NCI-H2171 treated with DMSO at 0.1 percent for 48 hours (cell line): ENCODE measurements around the gene PIAS3.

Experiments
- DNase-seq: peaks from one replicate; lab custom pipeline; 2025; lab: John Stamatoyannopoulos, UW

The PIAS3 gene

DNA sequence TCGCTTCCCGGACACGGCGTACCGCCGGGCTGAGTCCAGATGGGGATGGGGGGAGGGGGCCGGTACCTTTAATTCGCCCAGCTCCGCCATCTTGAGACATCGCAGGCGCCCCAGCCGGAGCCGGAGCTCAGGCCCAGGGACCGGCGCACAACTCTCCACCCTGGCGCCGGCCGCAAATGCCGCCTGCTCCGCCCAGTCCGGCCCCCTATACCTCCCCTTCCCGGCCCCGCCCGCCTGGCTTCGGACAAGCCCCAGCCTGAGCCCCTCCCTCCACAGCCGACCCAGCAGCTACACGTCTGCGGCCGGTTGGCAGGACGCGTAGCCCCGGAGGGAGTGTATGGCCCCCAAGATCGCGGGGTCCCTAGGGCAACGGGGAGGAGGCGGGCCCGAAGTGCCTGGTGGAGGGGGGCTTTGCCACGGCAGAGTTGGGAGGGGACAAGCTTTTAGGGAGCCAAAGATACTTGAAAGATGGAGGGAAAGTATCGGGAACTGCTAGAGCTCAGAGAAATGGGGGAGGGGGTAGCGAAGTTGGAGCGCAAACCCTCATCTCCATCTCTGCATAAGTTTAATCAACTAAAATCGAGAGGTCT, at the start of gene PIAS3:
TSS of gene PIAS3 (minus strand) at position 181 of the 590 bp plus-strand sequence. CDS start at position 90, 91 bp downstream.
- peak; percentile 87 for DNase-seq

- DNase-seq = no peak
Observed at GRCh38 chr1:145908653-145909052, 49.8 kb upstream of the PIAS3 start.

DNA sequence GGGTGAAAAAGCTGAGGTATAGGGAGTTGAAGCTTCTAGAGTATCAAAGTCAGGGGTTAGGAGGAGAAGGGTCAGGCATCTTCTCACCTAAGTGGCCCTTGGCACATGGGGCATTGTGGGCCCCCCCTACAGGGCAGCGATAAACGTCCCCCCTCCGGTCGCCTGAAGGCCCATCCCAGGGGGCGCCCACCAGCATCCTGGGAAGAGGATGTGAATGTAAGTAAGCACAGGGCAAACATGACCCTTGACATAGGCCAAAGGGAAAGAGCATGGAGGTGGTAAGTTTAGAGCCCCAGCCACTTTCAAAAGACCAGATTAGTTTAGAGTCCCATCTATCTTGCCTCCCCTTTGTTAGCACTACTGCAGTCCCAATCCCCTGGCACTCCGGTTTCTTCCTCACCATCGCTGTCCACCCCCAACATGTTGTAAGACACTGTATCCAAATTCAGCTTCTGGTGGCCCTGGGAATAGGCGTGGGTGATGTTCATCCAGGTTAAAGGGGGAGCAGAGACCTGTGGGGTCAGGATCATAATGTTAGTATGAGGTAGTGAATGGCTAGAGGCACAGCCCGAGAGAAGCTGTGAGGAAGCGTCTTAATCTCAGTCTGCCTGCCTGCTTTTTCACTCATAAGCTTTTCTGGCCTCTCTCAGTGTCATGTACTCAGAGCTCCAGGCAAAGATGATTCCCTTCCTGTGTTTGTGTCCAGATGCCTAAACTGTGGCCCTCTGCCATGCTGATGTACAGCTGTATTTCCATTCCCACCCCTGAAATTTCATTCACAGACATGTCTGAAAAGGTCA, 48.3 kb upstream of the PIAS3 start:
- DNase-seq = peak; percentile 17

DNA sequence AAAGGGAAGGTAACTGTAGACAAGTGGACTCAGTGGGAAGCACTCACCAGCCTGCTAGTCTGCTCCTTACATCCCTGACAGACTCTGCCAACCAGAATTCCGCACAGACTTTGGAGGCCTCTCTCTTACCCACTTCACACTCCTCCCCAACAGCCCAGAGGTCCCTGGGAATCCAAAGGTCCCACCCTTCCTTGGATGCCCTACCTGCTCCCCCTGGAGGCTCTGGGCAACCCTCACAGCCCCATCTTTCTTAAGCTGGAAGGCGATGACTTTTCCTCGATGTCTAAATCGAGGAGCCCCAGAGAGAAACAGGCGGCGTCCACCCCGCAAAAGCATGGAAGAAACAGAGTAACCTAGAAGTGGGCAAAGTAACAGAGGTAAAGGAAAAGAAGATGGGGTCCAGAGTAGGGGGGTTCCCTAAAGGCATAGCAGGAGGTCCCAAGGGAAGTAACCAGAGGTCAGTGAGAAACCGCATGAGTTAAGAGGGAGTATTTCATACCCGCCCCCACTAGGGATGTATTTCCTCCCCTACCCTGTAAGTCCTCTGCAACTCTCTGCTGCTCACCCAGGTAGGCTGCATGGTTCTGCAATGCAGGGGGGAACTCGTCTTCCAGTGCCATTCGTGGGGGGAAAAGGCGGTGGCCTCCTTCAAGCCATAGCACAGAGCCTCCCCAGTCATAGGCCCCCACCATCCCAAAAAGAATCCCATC, 42.6 kb upstream of the PIAS3 start:
- DNase-seq = no peak

DNA sequence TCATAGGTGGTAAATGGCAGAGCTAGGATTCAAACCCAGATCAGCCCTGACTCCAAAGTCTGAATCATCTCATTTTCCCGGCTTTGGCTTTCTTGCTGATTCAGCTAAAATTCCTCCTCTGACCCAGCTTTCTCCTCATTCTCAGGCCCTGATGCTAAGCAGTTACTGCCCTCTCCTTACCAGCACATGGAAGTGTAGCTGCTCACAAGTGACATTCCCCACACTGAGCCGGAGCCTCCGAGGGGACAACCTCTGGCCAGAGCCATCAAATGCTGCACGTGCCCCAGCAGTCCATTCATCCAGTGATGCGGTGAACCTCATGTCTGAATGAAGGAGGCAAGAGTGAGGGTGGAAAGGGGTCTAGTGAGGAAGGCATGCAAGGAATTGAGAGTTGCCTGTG, 39.9 kb upstream of the PIAS3 start:
- DNase-seq = no peak

- DNase-seq = no peak
Observed at GRCh38 chr1:145897969-145898368, 39.1 kb upstream of the PIAS3 start.

DNA sequence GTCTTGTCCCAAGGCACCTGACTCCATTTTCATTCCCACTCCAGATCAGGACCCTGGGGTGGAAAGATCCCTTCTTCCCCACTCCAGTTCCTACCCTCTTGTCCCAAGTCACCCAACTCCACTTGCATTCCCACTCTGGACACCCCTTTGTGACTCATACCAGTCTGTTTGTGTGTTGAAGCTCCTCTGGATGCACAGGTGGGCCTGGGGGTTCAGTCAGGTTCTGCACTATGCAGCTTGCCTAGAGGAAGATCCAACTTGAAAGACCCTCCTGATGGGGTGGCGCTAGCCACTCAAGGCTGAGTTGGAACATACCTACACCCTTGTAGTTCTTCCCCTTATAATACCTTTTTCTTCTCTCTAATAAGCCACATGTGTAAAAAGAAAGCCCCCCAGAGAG, 36.6 kb upstream of the PIAS3 start:
- no peak for DNase-seq

DNA sequence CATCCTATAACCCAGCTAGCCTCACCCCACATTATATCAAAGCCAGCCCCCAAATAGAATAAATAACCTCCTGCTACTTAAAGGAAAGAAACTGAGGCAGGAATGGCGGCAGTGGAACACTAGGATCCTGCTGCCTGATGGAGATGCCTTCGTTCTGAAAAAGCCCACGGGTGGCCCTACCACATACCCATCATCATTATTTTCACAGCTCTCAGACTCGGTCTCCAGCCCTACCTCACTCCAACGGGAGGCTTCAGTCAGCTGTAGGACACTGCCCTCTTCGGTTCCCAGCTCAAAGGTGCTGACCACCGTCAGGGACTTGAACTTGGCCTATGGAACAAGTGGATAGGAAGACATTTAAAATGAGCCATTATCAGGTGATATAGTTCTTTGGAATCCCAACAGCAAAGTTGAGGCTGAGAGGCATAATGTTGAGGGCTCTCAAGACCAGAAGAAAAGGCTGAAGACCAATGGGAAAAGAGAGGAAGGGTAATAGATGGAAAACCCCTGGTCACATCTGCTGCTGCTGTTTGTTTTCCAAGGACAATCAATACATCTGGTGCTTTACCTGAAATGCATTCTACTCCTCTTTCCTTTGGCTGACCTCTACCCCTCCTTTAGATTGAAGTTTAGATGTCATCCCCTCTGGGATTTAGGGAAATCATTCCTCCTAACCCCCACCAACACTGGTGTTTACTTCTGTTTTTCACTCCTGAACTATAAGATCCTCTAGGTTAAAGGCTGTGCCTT, 34.6 kb upstream of the PIAS3 start:
- DNase-seq = no peak

GRCh38 chr1:145892486-145893087, 33.7 kb upstream of the PIAS3 start:
- DNase-seq = no peak

DNA sequence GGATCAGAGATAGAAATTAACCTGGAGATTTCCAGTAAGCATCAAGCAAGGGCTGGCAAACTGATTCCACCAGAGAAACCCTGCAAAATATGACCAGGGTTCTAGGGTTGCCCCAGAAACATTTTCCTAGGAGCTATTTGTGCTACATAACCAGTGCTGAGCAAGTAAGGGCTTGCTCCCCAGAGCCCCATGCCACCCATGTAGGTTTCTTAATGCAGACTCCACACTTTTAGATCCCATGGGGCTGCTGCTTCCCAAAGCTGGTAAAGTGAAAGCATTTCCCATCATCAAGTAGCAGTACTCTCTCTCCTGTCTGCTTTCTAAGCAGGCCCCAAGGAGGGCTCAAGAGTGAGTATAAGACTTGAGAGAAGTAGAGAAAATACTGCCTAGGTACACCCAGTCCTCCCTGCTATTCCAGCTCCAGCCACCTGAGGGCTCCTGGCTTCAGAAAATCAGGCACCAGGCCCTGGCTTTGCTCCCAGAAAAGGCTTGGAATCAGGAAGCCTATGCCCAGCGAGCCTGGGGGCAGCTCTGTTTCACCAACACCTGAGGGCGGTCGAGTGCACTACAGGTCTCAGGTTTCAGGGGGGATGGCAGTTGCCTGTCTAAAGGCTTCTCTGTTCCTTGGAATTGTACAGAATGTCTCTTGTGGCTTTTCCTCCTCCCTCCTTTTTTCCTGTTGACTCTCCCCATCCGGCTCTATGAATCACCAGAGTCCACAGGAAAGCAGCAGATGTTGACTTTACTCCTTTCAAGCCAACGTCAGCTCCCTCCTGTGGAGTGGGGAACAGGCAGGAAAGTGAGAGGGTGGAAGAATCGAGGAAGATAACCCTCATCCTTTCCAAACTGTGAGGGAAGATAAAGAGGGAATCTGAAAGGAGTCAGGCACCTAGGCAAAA, 33.0 kb upstream of the PIAS3 start:
- DNase-seq = peak; percentile 98

DNA sequence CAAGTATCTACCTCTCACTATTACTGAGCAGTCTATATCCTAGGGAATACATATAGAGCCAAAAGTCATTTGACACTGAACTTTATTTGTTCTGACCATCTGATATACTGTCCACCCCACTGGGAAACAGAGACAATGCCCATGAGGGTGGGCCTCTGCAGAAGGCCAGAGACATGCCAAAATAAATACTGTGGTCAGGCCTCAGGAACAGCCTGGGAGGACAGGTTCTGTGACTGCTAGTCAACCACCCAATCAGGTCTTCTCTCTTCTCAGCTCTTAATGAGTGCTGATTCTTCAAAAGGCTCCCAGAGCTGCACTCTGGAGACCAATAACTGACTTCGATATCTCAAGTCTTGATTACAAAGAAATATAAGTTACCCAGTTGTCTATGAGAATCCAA, 32.3 kb upstream of the PIAS3 start:
- no peak for DNase-seq

DNA sequence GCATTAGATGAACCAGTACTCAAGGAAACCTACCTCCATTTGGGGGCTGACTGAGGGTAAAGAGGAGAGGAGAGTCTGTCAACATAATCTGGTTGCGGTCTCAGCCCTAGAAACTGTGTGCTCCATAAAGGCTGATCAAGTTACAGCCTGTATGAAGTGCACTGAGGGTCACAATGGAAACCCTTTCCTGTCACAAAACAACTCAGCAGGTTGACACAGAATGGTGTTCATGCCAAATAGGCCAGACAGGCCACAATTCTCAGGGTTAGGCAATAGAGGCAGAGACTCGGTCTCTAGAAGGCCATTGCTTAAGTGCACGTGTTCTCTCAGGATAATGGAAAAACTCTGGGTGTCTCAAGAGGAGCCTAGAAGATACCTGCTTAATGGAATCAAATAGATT, 30.8 kb upstream of the PIAS3 start:
- DNase-seq = no peak

GRCh38 chr1:145887631-145888030, 28.8 kb upstream of the PIAS3 start:
- DNase-seq = no peak

GRCh38 chr1:145886816-145887215, 27.9 kb upstream of the PIAS3 start:
- no peak for DNase-seq

GRCh38 chr1:145886390-145886789, 27.5 kb upstream of the PIAS3 start:
- no peak for DNase-seq

- DNase-seq = peak; percentile 59
Observed at GRCh38 chr1:145885738-145886287, 26.9 kb upstream of the PIAS3 start, which contains the start of gene ANKRD35. TSS of gene ANKRD35 (minus strand) at chr1:145885866. CDS start at chr1:145885758, 108 bp downstream.

GRCh38 chr1:145884675-145885074, 25.8 kb upstream of the PIAS3 start:
- no peak for DNase-seq

GRCh38 chr1:145879775-145880174, 20.9 kb upstream of the PIAS3 start:
- DNase-seq = peak; percentile 58

DNA sequence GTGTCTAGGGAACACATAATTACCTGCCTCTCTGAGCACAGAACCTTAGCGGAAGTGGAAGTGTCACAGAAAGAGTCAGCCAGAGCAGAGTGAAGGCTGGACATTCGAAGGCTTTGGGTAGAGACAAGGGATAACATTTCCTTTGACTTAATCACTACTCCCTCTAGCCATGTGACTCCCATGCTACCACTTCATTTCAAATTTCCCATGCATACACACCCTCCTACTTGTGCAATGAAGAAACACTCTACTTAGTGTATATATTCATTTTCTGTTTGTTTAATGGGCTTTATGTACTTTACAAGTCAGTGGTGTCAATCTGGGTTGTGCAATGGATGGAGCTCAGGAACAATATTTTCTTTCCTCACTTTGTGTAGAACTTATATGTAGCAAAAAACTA, 19.8 kb upstream of the PIAS3 start:
- no peak for DNase-seq

- no peak for DNase-seq
Observed at GRCh38 chr1:145877923-145878486, 19.1 kb upstream of the PIAS3 start.
